NCI-H128 (cell line): ENCODE results near the gene HAPLN1.

Experiments used
- DNase-seq: peaks from one replicate; lab custom pipeline; 2025; ENCODE audit not compliant: unreplicated experiment; lab: John Stamatoyannopoulos, UW

HAPLN1 gene

DNA sequence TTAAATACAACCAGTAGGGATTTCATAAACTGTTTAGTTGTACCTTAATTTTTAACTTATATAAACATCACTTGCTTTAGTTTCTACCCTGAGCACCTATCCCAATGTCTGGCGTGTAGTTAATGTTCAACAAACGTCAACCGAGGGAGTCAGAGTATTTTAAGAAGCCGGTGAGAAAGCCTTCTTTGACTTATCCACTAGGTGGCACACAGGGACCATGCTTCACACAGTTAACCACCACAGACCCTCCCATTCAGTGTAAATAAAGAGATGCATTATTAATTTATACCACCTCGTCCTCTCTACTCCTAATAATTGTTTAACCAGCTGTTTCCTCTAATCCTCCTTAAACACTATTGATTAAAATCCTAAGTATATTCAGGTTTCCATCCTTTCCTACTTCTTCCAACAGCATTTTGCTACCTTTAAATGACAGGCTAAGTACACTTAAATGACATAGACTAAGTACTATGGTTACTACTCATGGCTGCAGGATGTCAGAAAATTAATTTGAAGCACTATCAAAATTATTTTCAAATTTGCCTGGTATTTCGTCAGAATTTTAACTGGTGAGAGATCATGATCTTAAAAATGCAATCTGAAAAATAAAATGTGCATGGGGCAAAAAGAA, 2.3 kb downstream of the HAPLN1 start:
- DNase-seq = no peak

GRCh38 chr5:83715236-83716065, 5.2 kb downstream of the HAPLN1 start:
- no peak for DNase-seq

GRCh38 chr5:83714810-83715209, 5.8 kb downstream of the HAPLN1 start:
- DNase-seq = no peak

GRCh38 chr5:83711982-83712601, 8.6 kb downstream of the HAPLN1 start:
- no peak for DNase-seq

DNA sequence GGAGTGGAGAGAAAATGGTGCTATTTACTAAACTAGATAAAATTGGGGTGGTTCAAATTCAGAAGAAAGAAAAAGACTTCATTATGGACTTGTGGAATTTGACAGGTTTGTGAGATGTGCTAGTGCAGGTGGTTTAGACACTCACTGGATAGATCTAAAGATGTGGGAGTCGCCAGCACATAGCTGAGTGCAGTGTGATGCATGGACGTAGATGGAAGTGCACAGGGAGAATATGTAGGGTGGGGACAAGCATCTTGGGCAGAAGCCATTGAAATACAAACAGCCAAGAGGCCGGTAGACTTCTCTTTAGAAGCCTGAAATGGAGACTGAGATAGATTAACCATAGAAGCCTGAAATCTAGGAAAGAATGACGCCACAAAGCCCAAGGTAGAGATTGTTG, 10.7 kb downstream of the HAPLN1 start:
- no peak for DNase-seq

- no peak for DNase-seq
Observed at GRCh38 chr5:83708170-83708569, 12.5 kb downstream of the HAPLN1 start.

DNA sequence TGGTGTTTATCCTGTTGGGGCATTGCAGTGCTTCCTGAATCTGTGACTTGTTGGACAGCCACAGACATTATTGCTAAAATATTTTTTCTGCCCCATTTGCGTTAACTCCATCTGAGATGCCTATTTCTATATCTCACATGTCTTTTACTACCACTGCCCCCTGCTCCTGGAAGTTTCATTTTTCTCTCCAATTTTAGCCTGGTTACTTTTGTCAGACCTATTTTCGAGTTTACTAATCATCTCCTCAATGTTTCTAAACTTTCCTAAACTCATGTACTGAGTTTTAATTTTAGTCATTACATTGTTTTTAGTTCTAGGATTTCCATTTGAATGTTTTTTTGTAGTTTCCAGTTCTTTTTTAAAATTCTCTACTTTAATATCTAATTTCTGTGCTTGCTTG, 17.6 kb downstream of the HAPLN1 start:
- DNase-seq = no peak

- DNase-seq = no peak
Observed at GRCh38 chr5:83701886-83702285, 18.8 kb downstream of the HAPLN1 start.

GRCh38 chr5:83689881-83690280, 30.8 kb downstream of the HAPLN1 start:
- no peak for DNase-seq

DNA sequence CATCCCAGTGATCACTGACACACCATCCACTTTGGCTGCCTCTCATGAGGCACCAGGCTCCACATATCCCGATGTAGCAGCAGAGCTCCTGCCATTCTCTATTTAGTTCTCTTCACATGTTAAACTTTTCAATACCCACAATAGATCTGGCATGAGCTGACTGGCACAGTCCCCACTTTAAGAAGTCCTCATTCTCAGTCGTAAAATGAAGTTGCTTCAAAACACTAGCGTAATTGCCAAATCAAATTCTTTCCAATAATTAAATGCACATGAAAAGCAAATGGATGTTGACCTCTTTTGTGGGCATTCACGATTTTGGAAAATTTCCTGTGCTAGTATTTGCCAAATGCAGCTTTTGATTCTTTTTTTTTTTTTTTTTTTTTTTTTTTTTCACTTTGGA, 32.4 kb downstream of the HAPLN1 start:
- no peak for DNase-seq

GRCh38 chr5:83687124-83687619, 33.5 kb downstream of the HAPLN1 start:
- DNase-seq = no peak

GRCh38 chr5:83686251-83686650, 34.4 kb downstream of the HAPLN1 start:
- no peak for DNase-seq

GRCh38 chr5:83683836-83684235, 36.8 kb downstream of the HAPLN1 start:
- DNase-seq = no peak

GRCh38 chr5:83672646-83673045, 48.0 kb downstream of the HAPLN1 start:
- DNase-seq = no peak

DNA sequence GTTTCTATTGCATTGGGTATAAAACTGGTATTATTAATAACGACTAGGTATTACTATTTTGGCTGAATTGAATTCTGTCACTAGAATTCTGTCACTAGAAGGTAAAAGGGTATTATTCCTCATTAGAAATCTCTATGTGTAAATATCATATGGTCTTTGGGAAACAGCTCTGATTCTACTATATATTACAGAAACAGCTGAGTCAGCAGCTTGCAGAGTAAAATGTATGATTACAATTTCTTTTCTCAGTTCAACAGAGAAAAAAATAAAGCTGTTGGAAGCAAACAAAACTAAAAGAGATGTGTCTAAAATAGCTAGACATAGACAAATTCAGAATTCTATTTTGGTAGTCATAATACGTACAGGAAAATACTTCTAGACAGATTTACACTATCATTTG, 48.5 kb downstream of the HAPLN1 start:
- DNase-seq = no peak

DNA sequence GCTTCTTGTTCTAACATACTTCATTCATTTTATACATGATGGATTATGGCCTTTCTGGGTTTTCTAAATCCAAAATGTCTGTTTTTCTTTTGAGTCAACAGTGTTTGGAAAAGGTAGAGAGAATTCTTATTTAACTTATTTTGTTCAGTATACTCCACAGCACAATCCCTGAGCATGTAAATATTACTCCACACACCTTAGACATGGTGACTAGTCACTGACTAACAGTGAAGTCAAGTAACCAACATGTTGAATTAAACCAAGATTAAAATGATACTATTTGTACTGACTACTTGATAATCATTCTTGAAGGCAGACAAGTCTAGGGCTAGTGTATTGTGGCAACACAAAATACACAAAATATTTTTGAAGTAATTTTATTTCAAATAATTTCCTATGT, 55.0 kb downstream of the HAPLN1 start:
- DNase-seq = no peak

DNA sequence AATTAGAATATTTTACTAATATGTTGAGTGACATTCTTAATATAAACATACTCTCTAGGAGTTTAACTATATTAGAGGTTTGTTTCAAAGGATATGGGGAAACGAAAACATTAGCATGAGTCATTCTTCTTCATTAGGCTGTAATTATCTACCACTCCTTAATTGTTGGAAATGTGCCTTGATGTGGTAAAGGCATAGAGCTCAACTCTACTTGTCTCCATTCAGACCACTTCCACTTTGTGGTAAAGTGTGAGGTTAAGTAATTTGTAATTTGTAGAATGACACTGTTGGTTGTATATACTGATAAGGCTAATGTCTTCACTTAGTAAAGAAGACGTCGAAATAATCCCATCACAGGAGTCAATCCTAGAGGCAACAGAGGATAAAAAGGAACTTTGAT, 58.1 kb downstream of the HAPLN1 start:
- no peak for DNase-seq

GRCh38 chr5:83657807-83658525, 62.7 kb downstream of the HAPLN1 start:
- DNase-seq = no peak

GRCh38 chr5:83654427-83654994, 66.1 kb downstream of the HAPLN1 start:
- DNase-seq = no peak

DNA sequence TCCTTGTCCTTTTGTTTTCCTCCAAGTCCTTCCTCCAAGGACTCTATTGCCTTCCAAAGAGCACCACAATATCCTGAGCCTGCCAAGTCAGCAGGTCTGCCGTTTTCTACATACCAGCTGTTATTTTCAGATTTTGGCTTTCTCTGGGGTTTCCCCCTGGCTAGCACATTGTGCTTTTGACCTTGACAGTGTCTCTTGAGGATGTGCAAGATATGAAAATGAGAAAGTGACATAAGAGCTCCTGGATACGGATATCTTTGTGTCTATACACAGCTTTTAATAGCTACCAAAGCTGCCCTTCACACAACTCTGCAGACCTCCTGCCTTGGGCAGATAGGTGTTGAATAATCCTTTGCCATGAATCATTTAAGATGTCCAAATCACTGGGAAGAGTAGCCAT, 67.0 kb downstream of the HAPLN1 start:
- no peak for DNase-seq

- no peak for DNase-seq
Observed at GRCh38 chr5:83645936-83646335, 74.7 kb downstream of the HAPLN1 start.
